Activated CD8-positive, alpha-beta T cell treated with anti-CD3 and anti-CD28 coated beads for 36 hours (primary cell): ENCODE results near the gene CERKL. TPM values are rescaled to one million over a fixed set of nuclear protein-coding genes. Genes with fewer than 3 reads are reported as not detected.

Experiments used
- ATAC-seq: fragments of 200-7000 bp; cut with Tn5 transposase; one replicate; pipeline ENCODE4 v1.10.0; 2021; ENCODE audit warnings: mild to moderate bottlenecking, moderate library complexity
- CTCF ChIA-PET: fragments of 350-600 bp; sonication (Branson Sonifier 250); formaldehyde crosslinking; loops from one replicate; lab custom pipeline; 2021; ENCODE audit warnings: antibody characterized with exemption; lab: Charles Lee
- POLR2A ChIA-PET: fragments of 350-600 bp; sonication (Branson Sonifier 250); formaldehyde crosslinking; loops from one replicate; lab custom pipeline; 2021; ENCODE audit warnings: antibody characterized with exemption; lab: Charles Lee
- DNase-seq: peaks from one replicate; pipeline ENCODE4 v3.0.0-alpha.2; 2020
- H3K27ac Mint-ChIP-seq: one replicate; pipeline ENCODE4 v1.8.0; 2021; ENCODE audit warnings: mild to moderate bottlenecking, mixed read lengths
- H3K27me3 Mint-ChIP-seq: one replicate; pipeline ENCODE4 v1.8.0; 2021; ENCODE audit warnings: mixed read lengths
- H3K36me3 Mint-ChIP-seq: one replicate; pipeline ENCODE4 v1.8.0; 2021; ENCODE audit warnings: low read depth, mixed read lengths
- H3K4me1 Mint-ChIP-seq: one replicate; pipeline ENCODE4 v1.8.0; 2021; ENCODE audit warnings: low read depth, mixed read lengths
- H3K4me3 Mint-ChIP-seq: one replicate; pipeline ENCODE4 v1.8.0; 2021; ENCODE audit warnings: mild to moderate bottlenecking, moderate library complexity, mixed read lengths
- H3K9me3 Mint-ChIP-seq: one replicate; pipeline ENCODE4 v1.8.0; 2021; ENCODE audit warnings: mixed read lengths
- CTCF ChIP-seq: fragments of 200-600 bp; IDR thresholded peaks from one replicate; pipeline ENCODE4 v1.8.0; 2022; ENCODE audit warnings: antibody characterized with exemption, mild to moderate bottlenecking
- intact Hi-C: fragments of 100-400 bp; cut with micrococcal nuclease; formaldehyde crosslinking; loops from one replicate; pipeline ENCODE4 v1.10.0; 2022
- total RNA-seq, 2 experiments: library from RNA; stranded (reverse); gene quantifications; one replicate each; pipeline ENCODE4 v1.2.3, GENCODE V29; 2021

Gene CERKL
- total RNA-seq, 2 experiments from 2014 or later: 0.11 to 0.20 TPM

- Mint-ChIP-seq H3K27me3 (peaks cover 24% of the 10 kb centered on the region), H3K4me3 (no peak overlapping the region), H3K4me1 (peaks cover 10% of the 10 kb centered on the region), H3K27ac (no peak overlapping the region), H3K9me3 (peaks cover 5% of the 10 kb centered on the region), H3K36me3 (peaks cover 1% of the 10 kb centered on the region)
- ChIA-PET CTCF (interaction anchor here (1.0 kb wide), 1 partner anchor 12 kb away, joined by 3 read pairs; no protein-coding TSS in a partner anchor), POLR2A (no interaction called here)
- DNase-seq (no peak), ATAC-seq (no peak)
- TF ChIP-seq CTCF: no peak
- intact Hi-C loops: no loop called here
Observed at GRCh38 chr2:181670632-181671031, 13.7 kb upstream of the CERKL start.

GRCh38 chr2:181667234-181667633 is 10.3 kb upstream of the CERKL start:
- ChIA-PET POLR2A (no interaction called here), CTCF (interaction anchor here (1.0 to 1.5 kb wide), 3 partner anchors 9 to 48 kb away, joined by 3 to 6 read pairs (median 6); no protein-coding TSS in a partner anchor)
- no peak for DNase-seq
- Mint-ChIP-seq H3K27me3 (peaks cover 16% of the 10 kb centered on the region), H3K4me3 (no peak overlapping the region), H3K27ac (no peak overlapping the region), H3K9me3 (peaks cover 7% of the 10 kb centered on the region), H3K4me1 (peaks cover under 1% of the 10 kb centered on the region), H3K36me3 (peaks cover 4% of the 10 kb centered on the region)
- no peak for TF ChIP-seq CTCF
- ATAC-seq: no peak
- intact Hi-C loops: no loop called here

- Mint-ChIP-seq H3K4me3 (no peak overlapping the region), H3K36me3 (peaks cover 4% of the 10 kb centered on the region), H3K4me1 (no peaks in the 10 kb centered on the region), H3K27me3 (peaks cover 17% of the 10 kb centered on the region), H3K27ac (no peak overlapping the region), H3K9me3 (peaks cover 7% of the 10 kb centered on the region)
- ChIA-PET CTCF (interaction anchor here (0.8 kb wide), 1 partner anchor 291 kb away, joined by 3 read pairs; no protein-coding TSS in a partner anchor), POLR2A (no interaction called here)
- no peak for TF ChIP-seq CTCF
- DNase-seq: no peak
- ATAC-seq: no peak
- intact Hi-C loops: no loop called here
Observed at GRCh38 chr2:181662287-181662686, 5.4 kb upstream of the CERKL start.

GRCh38 chr2:181660181-181660580 is 3.3 kb upstream of the CERKL start:
- DNase-seq (no peak), ATAC-seq (no peak)
- Mint-ChIP-seq H3K27me3 (peaks cover 31% of the 10 kb centered on the region), H3K36me3 (no peaks in the 10 kb centered on the region), H3K27ac (no peak overlapping the region), H3K4me3 (no peak overlapping the region), H3K4me1 (peaks cover 8% of the 10 kb centered on the region), H3K9me3 (no peaks in the 10 kb centered on the region)
- POLR2A ChIA-PET: no interaction called here
- CTCF ChIA-PET: no interaction called here
- intact Hi-C loops: no loop called here
- no peak for TF ChIP-seq CTCF

- H3K27me3 Mint-ChIP-seq: peaks cover 36% of the 10 kb centered on the region
- ChIA-PET POLR2A (interaction anchor here (0.8 kb wide), 1 partner anchor 14 kb away, joined by 3 read pairs; no protein-coding TSS in a partner anchor), CTCF (interaction anchor here (0.6 to 1.7 kb wide), 10 partner anchors 9 to 599 kb away, joined by 3 to 9 read pairs (median 4); no protein-coding TSS in a partner anchor)
- H3K9me3 Mint-ChIP-seq: no peaks in the 10 kb centered on the region
- intact Hi-C loops: no loop called here
- H3K4me3 Mint-ChIP-seq: no peak overlapping the region
- TF ChIP-seq CTCF: no peak
- no peak for DNase-seq
- peaks cover 8% of the 10 kb centered on the region for H3K4me1 Mint-ChIP-seq
- ATAC-seq: no peak
- H3K27ac Mint-ChIP-seq: no peak overlapping the region
- no peaks in the 10 kb centered on the region for H3K36me3 Mint-ChIP-seq
Observed at GRCh38 chr2:181658444-181658843, 1.5 kb upstream of the CERKL start.
